Pancreas (tissue), 10 donors: ENCODE measurements around the gene TNS3. TPM values are rescaled to one million over a fixed set of nuclear protein-coding genes. Genes with fewer than 3 reads are reported as not detected.

Source experiments
- ATAC-seq, 4 donors: fragments of 200-7000 bp; cut with Tn5 transposase; one replicate each; pipeline versions ENCODE4 v1.8.0 to v1.9.1; 2020; ENCODE audit warnings: mild to moderate bottlenecking in 4 of 4, moderate library complexity in 4 of 4
- DNase-seq, 6 donors: peaks; one replicate each; pipeline ENCODE4 v3.0.0-alpha.2; 2020
- FAIRE-seq: peaks from 2 replicates; lab custom pipeline; 2012; peaks lifted over from hg19 to GRCh38; lab: Jason Lieb, UNC
- H3K27ac ChIP-seq, 4 donors: fragments of 200-600 bp; sonication (generic); 1 replicate in 3 of 4; 2 replicates in 1 of 4; pipeline versions ENCODE4 v1.5.0 to v1.8.0; 2020
- H3K27me3 ChIP-seq, 4 donors: fragments of 200-600 bp; one replicate each; pipeline ENCODE4 v1.8.0; 2021
- H3K36me3 ChIP-seq, 3 donors: fragments of 200-600 bp; sonication (generic) in 1 of 3; one replicate each; pipeline versions ENCODE4 v1.5.0 to v1.8.0; 2020 to 2021
- H3K4me1 ChIP-seq, 3 donors: fragments of 200-600 bp; one replicate each; pipeline ENCODE4 v1.8.0; 2021
- H3K4me3 ChIP-seq, 4 donors: fragments of 200-600 bp; sonication (generic) in 2 of 4; one replicate each; pipeline versions ENCODE4 v1.5.0 to v1.8.0; 2020 to 2021
- H3K9me3 ChIP-seq, 4 donors: fragments of 200-600 bp; one replicate each; pipeline ENCODE4 v1.8.0; 2021
- CTCF ChIP-seq, 4 donors: fragments of 200-600 bp; sonication (generic) in 3 of 4; IDR thresholded peaks; one replicate each; pipeline versions ENCODE4 v1.5.0 to v1.8.0; 2021; ENCODE audit warnings: antibody characterized with exemption in 4 of 4
- whole genome bisulfite sequencing, 2 donors: extraction: QIAGEN DNeasy Blood & Tissue Kit; methylation state at CpG; one replicate each; pipeline ENCODE4 v1.1.7; 2013; 5-methylcytosine and 5-hydroxymethylcytosine counted together
- intact Hi-C, 3 donors: fragments of 100-400 bp; cut with DNase I; formaldehyde crosslinking; loops; one replicate each; pipeline versions ENCODE4 v1.11.1 to v1.14.2; 2022
- polyA plus RNA-seq, 2 donors: library from polyadenylated mRNA; stranded (reverse); fragments of 200-250 nt; gene quantifications; one replicate each; pipeline ENCODE4 v1.2.3, GENCODE V29; 2013
- total RNA-seq, 6 donors: library from RNA; stranded (reverse); fragmentation: NEBNext Ultra II Directional in 4 of 6; extraction: Animal tissue kit (Norgen Biotek cat#: 25700) in 4 of 6; gene quantifications; one replicate each; pipeline versions ENCODE4 v1.2.1 to v1.2.4, GENCODE V29; 2021 to 2023
- donor health status: healthy with polysubstance abuse.
- donor health status: DM: no; HTN: no; CAD: no; lungs with moderate emphysema.
- donor health status: DM: no; HTN: no; CAD: no.
- donor health status: control.
- donor health status: control.
- donor health status: Bipolar disorder and iron deficiency.
- donor health status: DM: yes; HTN: yes; CAD: no.
- donor health status: DM: no; HTN: no; CAD: no.
- donor health status: DM: no; HTN: no; CAD: no.
- donor health status: DM: yes; HTN: yes; CAD: no.

Gene TNS3
- total and polyA plus RNA-seq, 8 donors, result 28.0 to 125 (median 91.2) TPM

- 91 to 93% methylated on average over 27 of the region's 27 CpGs for WGBS, 2 donors
- no peak overlapping the region for H3K4me3 ChIP-seq
- intact Hi-C loops, result no loop called here
- H3K9me3 ChIP-seq, result no peaks in the 10 kb centered on the region
- TF ChIP-seq CTCF (IDR thresholded peaks at IDR 0.05), result no peak
- no peaks in the 10 kb centered on the region for H3K4me1 ChIP-seq
- peaks cover 10 to 58% (median 31%) of the 10 kb centered on the region in 3 donors for H3K36me3 ChIP-seq
- no peak for FAIRE-seq
- peak in 1 of 4 donors; percentile 26 for ATAC-seq
- H3K27me3 ChIP-seq, result no peaks in the 10 kb centered on the region
- no peak for DNase-seq
- H3K27ac ChIP-seq, result no peak overlapping the region
Observed at GRCh38 chr7:47304727-47305719, 276.9 kb downstream of the TNS3 start.

- H3K27ac ChIP-seq, result no peak overlapping the region
Observed at GRCh38 chr7:47303695-47304453, 278.0 kb downstream of the TNS3 start.

DNA sequence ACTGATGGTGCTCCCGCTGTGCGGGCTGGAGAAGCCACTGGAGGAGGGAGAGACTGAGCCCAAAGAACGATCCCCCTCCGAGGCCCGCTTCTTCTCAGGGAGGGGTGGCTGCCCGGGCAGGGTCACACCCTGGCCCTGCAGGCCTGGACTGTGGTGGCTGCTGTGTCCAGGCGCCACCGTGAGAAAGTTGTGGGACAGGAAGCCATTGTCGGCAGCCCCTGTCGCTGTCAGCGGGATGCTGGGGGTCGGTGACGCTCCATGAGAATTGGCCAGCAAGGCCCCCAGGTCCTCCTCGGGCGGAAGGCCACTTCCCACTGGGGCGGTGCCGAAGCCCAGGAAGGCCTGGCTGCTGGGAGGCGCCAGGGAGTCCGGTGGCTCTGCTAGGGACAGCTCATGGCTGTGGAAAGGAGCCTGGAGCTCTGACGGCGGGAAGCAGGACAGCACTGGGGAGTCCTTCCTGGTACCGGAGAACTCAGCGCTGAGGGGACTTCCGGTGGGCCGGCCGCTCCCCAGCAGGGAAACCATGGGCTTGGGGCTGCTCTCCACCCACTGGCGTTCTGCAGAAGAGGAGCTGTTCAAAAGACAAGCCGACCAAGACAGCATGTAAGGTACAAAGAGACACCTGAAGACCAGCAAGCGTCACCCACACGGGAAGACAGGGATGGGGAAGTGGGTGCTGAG is 278.8 kb downstream of the TNS3 start:
- TF ChIP-seq CTCF (IDR thresholded peaks at IDR 0.05), result no peak
- no peak overlapping the region for H3K27ac ChIP-seq
- intact Hi-C loops, result no loop called here
- H3K9me3 ChIP-seq, result no peaks in the 10 kb centered on the region
- no peaks in the 10 kb centered on the region for H3K4me1 ChIP-seq
- peaks cover 10 to 71% (median 36%) of the 10 kb centered on the region in 3 donors for H3K36me3 ChIP-seq
- no peak overlapping the region for H3K4me3 ChIP-seq
- ATAC-seq (no peak), DNase-seq (no peak), FAIRE-seq (no peak)
- H3K27me3 ChIP-seq, result no peaks in the 10 kb centered on the region
- WGBS, 2 donors, result 93% methylated on average over 30 of the region's 30 CpGs

More at GRCh38 chr7:47303695-47304453, 278.0 kb downstream of the TNS3 start:
- DNase-seq, result no peak
- Histone ChIP-seq H3K27me3 (no peaks in the 10 kb centered on the region), H3K4me1 (no peaks in the 10 kb centered on the region), H3K9me3 (no peaks in the 10 kb centered on the region), H3K36me3 (peaks cover 10 to 70% (median 36%) of the 10 kb centered on the region in 3 donors), H3K4me3 (no peak overlapping the region)
- TF ChIP-seq CTCF (IDR thresholded peaks at IDR 0.05), result no peak
- intact Hi-C loops, result no loop called here
- FAIRE-seq, result no peak
- no peak for ATAC-seq
- WGBS, 2 donors, result 91 to 97% methylated on average over 22 of the region's 22 CpGs

GRCh38 chr7:47302560-47302959 is 279.4 kb downstream of the TNS3 start:
- DNase-seq (no peak), FAIRE-seq (no peak), ATAC-seq (no peak)
- Histone ChIP-seq H3K36me3 (peaks cover 10 to 76% (median 36%) of the 10 kb centered on the region in 3 donors), H3K27ac (no peak overlapping the region), H3K4me1 (no peaks in the 10 kb centered on the region), H3K9me3 (no peaks in the 10 kb centered on the region), H3K4me3 (no peak overlapping the region), H3K27me3 (no peaks in the 10 kb centered on the region)
- no peak for TF ChIP-seq CTCF (IDR thresholded peaks at IDR 0.05)
- intact Hi-C loops, result no loop called here
- WGBS, 2 donors, result 41 to 46% methylated on average over 3 of the region's 3 CpGs
